KMS-11 (cell line): ENCODE data around the gene FRYL.

Experiments used
- H2AFZ ChIP-seq: fragments of 200-600 bp; sonication (generic); 2 replicates; pipeline ENCODE4 v1.6.1; 2016; ENCODE audit warnings: antibody characterized with exemption, mixed run types, low read depth
- H3K27ac ChIP-seq: fragments of 200-600 bp; sonication (generic); 2 replicates; pipeline ENCODE4 v1.6.1; 2016; ENCODE audit warnings: mild to moderate bottlenecking, mixed run types
- H3K27me3 ChIP-seq: fragments of 200-600 bp; sonication (generic); 2 replicates; pipeline ENCODE4 v1.6.1; 2017; ENCODE audit warnings: mild to moderate bottlenecking, low read depth, mixed run types, moderate library complexity; ENCODE audit not compliant: insufficient read depth
- H3K36me3 ChIP-seq: fragments of 200-600 bp; sonication (generic); 2 replicates; pipeline ENCODE4 v1.6.1; 2017; ENCODE audit warnings: mild to moderate bottlenecking, mixed run types; ENCODE audit not compliant: insufficient read depth
- H3K4me1 ChIP-seq: fragments of 200-600 bp; sonication (generic); 2 replicates; pipeline ENCODE4 v1.6.1; 2016; ENCODE audit warnings: mild to moderate bottlenecking, low read depth, mixed run types; ENCODE audit not compliant: poor library complexity, severe bottlenecking
- H3K4me2 ChIP-seq: fragments of 200-600 bp; sonication (generic); 2 replicates; pipeline ENCODE4 v1.7.0; 2016; ENCODE audit warnings: mild to moderate bottlenecking, mixed run types
- H3K4me3 ChIP-seq: fragments of 200-600 bp; sonication (generic); IDR thresholded peaks from 2 replicates; pipeline ENCODE4 v1.6.1; 2017; ENCODE audit warnings: low read depth, low read length, mixed read lengths; ENCODE audit not compliant: insufficient read depth
- H3K79me2 ChIP-seq: fragments of 200-600 bp; sonication (generic); 2 replicates; pipeline ENCODE4 v1.6.1; 2016; ENCODE audit warnings: low read depth, mixed run types; ENCODE audit not compliant: insufficient read depth
- H3K9ac ChIP-seq: fragments of 200-600 bp; sonication (generic); 2 replicates; pipeline ENCODE4 v1.6.1; 2016; ENCODE audit warnings: mild to moderate bottlenecking, mixed run types
- H4K20me1 ChIP-seq: fragments of 200-600 bp; sonication (generic); 2 replicates; pipeline ENCODE4 v1.6.1; 2016; ENCODE audit warnings: mild to moderate bottlenecking, mixed run types; ENCODE audit not compliant: insufficient read depth
- CTCF ChIP-seq: fragments of 200-600 bp; sonication (generic); conservative IDR thresholded peaks from 2 replicates; pipeline ENCODE4 v1.6.1; 2017; ENCODE audit warnings: low read depth, mild to moderate bottlenecking, antibody characterized with exemption, low read length, moderate library complexity, mixed read lengths

Gene FRYL

DNA sequence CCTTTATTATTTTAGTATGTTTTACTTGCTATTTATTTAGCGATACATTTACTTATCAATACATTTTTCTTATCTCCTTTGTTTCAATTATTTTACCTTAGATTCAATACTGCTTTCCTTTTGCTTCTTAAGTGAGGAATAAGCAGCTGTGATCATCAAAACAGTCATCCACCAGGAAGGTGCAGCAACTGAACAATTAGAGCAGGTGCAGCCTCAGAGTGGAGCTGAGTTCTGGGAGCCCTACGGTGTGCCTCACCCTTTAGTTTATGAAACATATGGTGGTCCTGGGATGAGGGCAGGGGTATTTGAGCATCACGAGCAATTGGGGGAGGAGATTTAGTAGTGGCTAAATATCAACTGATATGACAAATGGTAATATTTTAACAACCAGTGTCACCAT, 111.0 kb downstream of the FRYL start:
- Histone ChIP-seq H3K36me3 (no peaks in the 10 kb centered on the region), H3K79me2 (peaks cover 26% of the 10 kb centered on the region; the same call in 1 of the 2 replicates), H4K20me1 (0 out of 2 replicates have a peak, but pooled peaks cover 4% of the 10 kb centered on the region), H3K4me1 (peaks cover 59% of the 10 kb centered on the region), H3K27me3 (no peaks in the 10 kb centered on the region), H3K4me3 (no peak overlapping the region), H3K4me2 (no peak overlapping the region), H3K9ac (no peak overlapping the region), H2AFZ (no peak overlapping the region), H3K27ac (no peak overlapping the region)
- no peak for TF ChIP-seq CTCF

- no peak overlapping the region for H3K27ac ChIP-seq
- no peaks in the 10 kb centered on the region for H3K36me3 ChIP-seq
- H3K79me2 ChIP-seq = peaks cover 28% of the 10 kb centered on the region; the same call in 1 of the 2 replicates
- no peak overlapping the region for H3K4me3 ChIP-seq
- H3K4me1 ChIP-seq = peaks cover 53% of the 10 kb centered on the region
- no peaks in the 10 kb centered on the region for H3K27me3 ChIP-seq
- no peak overlapping the region for H3K9ac ChIP-seq
- 0 out of 2 replicates have a peak, but pooled peaks cover 4% of the 10 kb centered on the region for H4K20me1 ChIP-seq
- H2AFZ ChIP-seq = no peak overlapping the region
- no peak for TF ChIP-seq CTCF
- no peak overlapping the region for H3K4me2 ChIP-seq
Measured at GRCh38 chr4:48668254-48669017, 111.6 kb downstream of the FRYL start.

DNA sequence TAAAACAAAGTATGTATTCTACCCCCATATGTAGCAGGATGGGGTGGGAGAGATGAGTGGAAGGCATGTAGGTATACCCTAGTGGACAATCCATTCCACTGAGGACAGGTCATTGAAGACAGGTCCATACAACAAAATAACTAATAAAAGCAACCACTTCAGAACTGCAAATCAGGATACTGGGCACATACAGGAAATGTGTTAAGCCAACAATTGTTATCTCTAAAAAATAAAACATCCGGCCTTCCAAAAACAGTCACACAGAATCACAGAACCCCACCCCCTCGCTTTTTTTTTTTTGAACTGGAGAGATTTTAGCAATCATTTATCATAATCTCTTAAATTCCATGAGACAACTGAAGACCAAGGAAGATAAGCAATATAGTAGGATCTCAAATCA, 112.9 kb downstream of the FRYL start:
- Histone ChIP-seq H3K4me1 (peaks cover 40% of the 10 kb centered on the region), H3K27ac (no peak overlapping the region), H3K36me3 (no peaks in the 10 kb centered on the region), H3K27me3 (no peaks in the 10 kb centered on the region), H3K4me2 (no peak overlapping the region), H4K20me1 (peaks cover 4% of the 10 kb centered on the region; the same call in 1 of the 2 replicates), H3K4me3 (no peak overlapping the region), H3K79me2 (peaks cover 34% of the 10 kb centered on the region; the same call in 1 of the 2 replicates), H2AFZ (no peak overlapping the region), H3K9ac (no peak overlapping the region)
- TF ChIP-seq CTCF = no peak

DNA sequence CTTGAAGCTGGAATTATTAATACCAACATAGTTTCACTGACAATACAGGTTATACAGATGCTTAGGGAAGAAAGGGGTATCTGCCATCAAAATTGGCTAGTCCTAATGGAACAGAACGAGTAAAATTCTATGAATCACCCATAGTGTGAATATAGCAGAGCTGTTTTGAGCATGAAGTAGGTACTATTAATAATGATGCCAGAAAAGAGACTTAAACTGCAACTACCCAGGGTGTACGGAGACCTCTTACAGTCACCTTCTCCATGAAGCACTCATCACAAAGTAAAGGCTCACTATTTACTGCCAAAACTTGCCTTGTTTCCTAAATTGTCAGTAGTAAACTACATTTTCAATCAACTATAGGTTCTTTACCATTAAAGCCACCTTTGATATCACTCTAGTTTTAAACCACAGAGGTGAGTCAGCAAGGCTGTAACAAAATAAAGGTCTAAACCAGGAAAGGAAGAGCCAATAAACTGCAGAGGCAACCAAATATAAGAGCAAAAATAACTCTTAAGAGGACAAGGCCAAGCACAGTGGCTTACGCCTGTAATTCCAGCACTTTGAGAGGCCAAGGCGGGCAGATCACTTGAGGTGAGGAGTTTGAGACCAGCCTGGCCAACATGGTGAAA, 114.4 kb downstream of the FRYL start:
- H3K4me1 ChIP-seq = peaks cover 38% of the 10 kb centered on the region
- peaks cover 27% of the 10 kb centered on the region; the same call in 1 of the 2 replicates for H3K79me2 ChIP-seq
- no peak overlapping the region for H3K9ac ChIP-seq
- H3K36me3 ChIP-seq = no peaks in the 10 kb centered on the region
- H3K27ac ChIP-seq = peak overlapping the region; percentile 7; the same call in 1 of the 2 replicates
- no peak for TF ChIP-seq CTCF
- H2AFZ ChIP-seq = no peak overlapping the region
- no peaks in the 10 kb centered on the region for H3K27me3 ChIP-seq
- H3K4me3 ChIP-seq = no peak overlapping the region
- H3K4me2 ChIP-seq = peak overlapping the region; percentile 2; the same call in 1 of the 2 replicates
- peaks cover 4% of the 10 kb centered on the region; the same call in 1 of the 2 replicates for H4K20me1 ChIP-seq
